Esophagus muscularis mucosa (tissue), 4 donors: Measurements from ENCODE around the gene AVL9.

Experiments
- EP300 ChIP-seq: sonication (generic); formaldehyde crosslinking; IDR thresholded peaks from one replicate; pipeline ENCODE4 v1.6.1; 2017; ENCODE audit warnings: antibody characterized with exemption
- POLR2A ChIP-seq: fragments of 450-650 bp; IDR thresholded peaks from one replicate; pipeline ENCODE4 v1.6.1; 2017; ENCODE audit warnings: antibody characterized with exemption, moderate library complexity, mild to moderate bottlenecking, low read depth
- POLR2AphosphoS5 ChIP-seq, 2 donors: sonication (generic); formaldehyde crosslinking; IDR thresholded peaks; one replicate each; pipeline ENCODE4 v1.6.1; 2017; ENCODE audit warnings: antibody characterized with exemption in 2 of 2
- TF ChIP-seq, protein P1 (sequence below), 3 experiments: fragments of 200-600 bp in 2 of 3; fragments of 450-650 bp in 1 of 3; sonication (generic) in 2 of 3; IDR thresholded peaks; one replicate each; pipeline ENCODE4 v1.5.1; 2017 to 2019; ENCODE audit warnings: antibody characterized with exemption in 3 of 3, mild to moderate bottlenecking in 2 of 3, moderate library complexity in 1 of 3

DNA sequence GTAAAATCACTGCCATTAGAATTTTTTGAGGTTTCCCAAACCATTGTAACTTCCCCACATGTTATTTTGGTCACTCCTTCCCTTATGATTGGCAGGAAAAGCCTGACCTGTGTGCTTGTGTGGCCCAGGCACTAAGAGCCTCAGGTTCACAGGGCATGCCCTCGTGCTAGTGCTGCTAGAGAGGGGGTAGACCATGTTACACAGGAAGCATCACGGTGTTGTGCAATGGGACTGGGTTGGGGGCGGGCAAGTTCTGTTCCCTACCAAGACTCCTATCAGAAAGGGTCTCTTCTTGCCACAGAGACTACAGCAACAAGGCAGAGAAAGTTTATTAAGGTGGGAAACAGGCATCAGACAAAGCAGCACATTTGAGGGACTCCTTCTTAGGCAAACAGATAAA lies 37.3 kb upstream of the AVL9 start:
- TF ChIP-seq, protein P1, sequence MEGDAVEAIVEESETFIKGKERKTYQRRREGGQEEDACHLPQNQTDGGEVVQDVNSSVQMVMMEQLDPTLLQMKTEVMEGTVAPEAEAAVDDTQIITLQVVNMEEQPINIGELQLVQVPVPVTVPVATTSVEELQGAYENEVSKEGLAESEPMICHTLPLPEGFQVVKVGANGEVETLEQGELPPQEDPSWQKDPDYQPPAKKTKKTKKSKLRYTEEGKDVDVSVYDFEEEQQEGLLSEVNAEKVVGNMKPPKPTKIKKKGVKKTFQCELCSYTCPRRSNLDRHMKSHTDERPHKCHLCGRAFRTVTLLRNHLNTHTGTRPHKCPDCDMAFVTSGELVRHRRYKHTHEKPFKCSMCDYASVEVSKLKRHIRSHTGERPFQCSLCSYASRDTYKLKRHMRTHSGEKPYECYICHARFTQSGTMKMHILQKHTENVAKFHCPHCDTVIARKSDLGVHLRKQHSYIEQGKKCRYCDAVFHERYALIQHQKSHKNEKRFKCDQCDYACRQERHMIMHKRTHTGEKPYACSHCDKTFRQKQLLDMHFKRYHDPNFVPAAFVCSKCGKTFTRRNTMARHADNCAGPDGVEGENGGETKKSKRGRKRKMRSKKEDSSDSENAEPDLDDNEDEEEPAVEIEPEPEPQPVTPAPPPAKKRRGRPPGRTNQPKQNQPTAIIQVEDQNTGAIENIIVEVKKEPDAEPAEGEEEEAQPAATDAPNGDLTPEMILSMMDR (IDR thresholded peaks at IDR 0.05) = no peak
- no peak for TF ChIP-seq EP300
- TF ChIP-seq POLR2AphosphoS5 (IDR thresholded peaks at IDR 0.05) = no peak
- no peak for TF ChIP-seq POLR2A
